Limb (tissue), 2 donors: ENCODE results near the gene LAIR2.
A peak's percentile ranks its signal among the peaks of the same experiment; 100 is the strongest.

ENCODE experiments used
- DNase-seq, 2 donors: peaks; one replicate each; pipeline ENCODE4 v3.0.0-alpha.2; 2016; ENCODE audit errors: extremely low spot score in 2 of 2

The LAIR2 gene

GRCh38 chr19:54502518-54503048 lies at the start of gene LAIR2:
Gene LAIR2, plus strand, starts transcription at chr19:54502831. Its CDS starts 88 bp downstream, at chr19:54502919.
- DNase-seq = no peak

- DNase-seq = no peak
Observed at GRCh38 chr19:54453921-54454780, 48.5 kb upstream of the LAIR2 start.

- no peak for DNase-seq
Observed at GRCh38 chr19:54454781-54455675, 47.6 kb upstream of the LAIR2 start.

- DNase-seq = no peak
Observed at GRCh38 chr19:54455786-54456422, 46.7 kb upstream of the LAIR2 start.

GRCh38 chr19:54456423-54457373 lies 45.9 kb upstream of the LAIR2 start:
- no peak for DNase-seq

- no peak for DNase-seq
Observed at GRCh38 chr19:54457773-54458647, 44.6 kb upstream of the LAIR2 start.

- DNase-seq = no peak
Observed at GRCh38 chr19:54458648-54459281, 43.9 kb upstream of the LAIR2 start.

GRCh38 chr19:54459282-54460229 lies 43.1 kb upstream of the LAIR2 start:
- DNase-seq = no peak

GRCh38 chr19:54460230-54461005 lies 42.2 kb upstream of the LAIR2 start:
- no peak for DNase-seq

GRCh38 chr19:54461210-54461609 lies 41.4 kb upstream of the LAIR2 start:
- DNase-seq = no peak

GRCh38 chr19:54461613-54462012 lies 41.0 kb upstream of the LAIR2 start:
- DNase-seq = peak in 1 of 2 donors; percentile 48

- DNase-seq = no peak
Observed at GRCh38 chr19:54462047-54462654, 40.5 kb upstream of the LAIR2 start.

GRCh38 chr19:54462655-54463530 lies 39.7 kb upstream of the LAIR2 start:
- peak in 1 of 2 donors; percentile 81 for DNase-seq

GRCh38 chr19:54463531-54464043 lies 39.0 kb upstream of the LAIR2 start, which contains the start of gene LENG9:
Gene LENG9, minus strand, starts transcription at chr19:54463778. Its CDS starts 252 bp downstream, at chr19:54463526.
- DNase-seq = peak; percentile 95

GRCh38 chr19:54464044-54464629 lies 38.5 kb upstream of the LAIR2 start:
- peak in 1 of 2 donors; percentile 68 for DNase-seq
